Testis (tissue), 2 donors: Measurements from ENCODE around the gene B3GALNT2.

Experiments used
- POLR2A ChIP-seq: fragments of 450-650 bp; IDR thresholded peaks from one replicate; pipeline ENCODE4 v1.6.1; 2017; ENCODE audit warnings: antibody characterized with exemption, mild to moderate bottlenecking, moderate library complexity
- TF ChIP-seq, protein P1 (sequence below), 3 experiments: fragments of 450-650 bp in 2 of 3; fragments of 200-600 bp in 1 of 3; sonication (generic) in 1 of 3; IDR thresholded peaks; one replicate each; pipeline ENCODE4 v1.5.1; 2016 to 2019; ENCODE audit warnings: antibody characterized with exemption in 3 of 3, mild to moderate bottlenecking in 2 of 3, moderate library complexity in 1 of 3

GRCh38 chr1:235516862-235517446 is 12.7 kb upstream of the B3GALNT2 start:
- TF ChIP-seq, protein P1, sequence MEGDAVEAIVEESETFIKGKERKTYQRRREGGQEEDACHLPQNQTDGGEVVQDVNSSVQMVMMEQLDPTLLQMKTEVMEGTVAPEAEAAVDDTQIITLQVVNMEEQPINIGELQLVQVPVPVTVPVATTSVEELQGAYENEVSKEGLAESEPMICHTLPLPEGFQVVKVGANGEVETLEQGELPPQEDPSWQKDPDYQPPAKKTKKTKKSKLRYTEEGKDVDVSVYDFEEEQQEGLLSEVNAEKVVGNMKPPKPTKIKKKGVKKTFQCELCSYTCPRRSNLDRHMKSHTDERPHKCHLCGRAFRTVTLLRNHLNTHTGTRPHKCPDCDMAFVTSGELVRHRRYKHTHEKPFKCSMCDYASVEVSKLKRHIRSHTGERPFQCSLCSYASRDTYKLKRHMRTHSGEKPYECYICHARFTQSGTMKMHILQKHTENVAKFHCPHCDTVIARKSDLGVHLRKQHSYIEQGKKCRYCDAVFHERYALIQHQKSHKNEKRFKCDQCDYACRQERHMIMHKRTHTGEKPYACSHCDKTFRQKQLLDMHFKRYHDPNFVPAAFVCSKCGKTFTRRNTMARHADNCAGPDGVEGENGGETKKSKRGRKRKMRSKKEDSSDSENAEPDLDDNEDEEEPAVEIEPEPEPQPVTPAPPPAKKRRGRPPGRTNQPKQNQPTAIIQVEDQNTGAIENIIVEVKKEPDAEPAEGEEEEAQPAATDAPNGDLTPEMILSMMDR (IDR thresholded peaks at IDR 0.05), result no peak
- no peak for TF ChIP-seq POLR2A
